ENCODE results near the gene ZBTB16.

The ZBTB16 gene

GRCh38 chr11:114219559-114220349 lies 160.2 kb downstream of the ZBTB16 start:
- FAIRE-seq: no peak

DNA sequence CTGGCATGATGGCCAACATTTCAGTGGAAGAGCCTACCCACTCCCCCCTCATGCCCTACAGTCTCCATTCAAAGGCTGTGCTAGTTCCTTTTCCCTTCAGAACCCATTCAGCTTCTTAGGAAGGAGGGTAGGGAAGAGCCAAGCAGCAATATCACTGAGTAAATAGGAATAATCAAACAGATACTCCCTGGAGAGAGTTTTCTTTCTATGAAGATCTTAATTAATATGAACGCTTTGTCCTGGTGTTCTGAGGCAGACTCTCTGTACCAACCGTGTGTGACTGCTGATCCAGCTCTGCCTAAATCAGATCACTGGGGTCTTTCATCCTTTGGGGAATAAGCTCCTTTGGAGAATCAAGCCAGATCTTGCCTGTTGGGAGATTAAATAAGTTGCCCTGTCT lies 161.5 kb downstream of the ZBTB16 start:
- FAIRE-seq: no peak

- FAIRE-seq: no peak
These were observed 166.2 kb downstream of the ZBTB16 start for GRCh38 chr11:114225661-114226060.

- no peak for FAIRE-seq
These were observed 166.8 kb downstream of the ZBTB16 start for GRCh38 chr11:114226356-114226755.

- FAIRE-seq: no peak
These were observed 169.2 kb downstream of the ZBTB16 start for GRCh38 chr11:114228435-114229411.

DNA sequence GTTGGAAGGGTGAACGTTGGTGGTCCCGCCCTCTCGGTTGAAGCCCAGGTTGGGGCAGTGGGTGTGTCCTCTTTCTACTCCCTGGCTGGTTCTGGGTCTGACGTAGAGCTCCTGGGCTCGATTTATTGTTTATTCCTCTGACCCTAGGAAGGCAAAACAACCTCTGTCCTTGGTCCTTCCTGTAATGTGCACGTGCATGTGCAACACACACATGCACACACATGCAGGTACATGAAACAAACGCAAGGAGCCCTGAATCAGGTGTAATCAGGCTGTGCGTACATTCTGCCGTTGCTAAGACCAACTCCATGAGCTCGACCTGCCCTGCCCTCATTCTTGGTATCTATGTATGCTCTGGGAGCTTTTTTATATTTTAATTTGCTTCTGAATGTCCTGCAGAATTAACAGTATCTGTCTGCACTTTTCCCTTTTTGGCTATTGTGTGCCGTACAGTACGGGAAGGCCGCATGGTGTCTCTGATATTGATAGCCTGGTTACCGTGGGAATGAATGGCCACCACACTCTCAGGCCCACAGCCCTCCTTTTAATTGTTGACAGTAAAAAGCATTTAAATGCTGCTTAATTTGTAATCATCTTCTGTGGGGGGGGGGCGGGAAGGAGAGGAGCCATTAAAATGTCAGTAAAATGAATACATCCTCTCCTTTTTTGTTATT lies 170.7 kb downstream of the ZBTB16 start:
- FAIRE-seq: no peak

DNA sequence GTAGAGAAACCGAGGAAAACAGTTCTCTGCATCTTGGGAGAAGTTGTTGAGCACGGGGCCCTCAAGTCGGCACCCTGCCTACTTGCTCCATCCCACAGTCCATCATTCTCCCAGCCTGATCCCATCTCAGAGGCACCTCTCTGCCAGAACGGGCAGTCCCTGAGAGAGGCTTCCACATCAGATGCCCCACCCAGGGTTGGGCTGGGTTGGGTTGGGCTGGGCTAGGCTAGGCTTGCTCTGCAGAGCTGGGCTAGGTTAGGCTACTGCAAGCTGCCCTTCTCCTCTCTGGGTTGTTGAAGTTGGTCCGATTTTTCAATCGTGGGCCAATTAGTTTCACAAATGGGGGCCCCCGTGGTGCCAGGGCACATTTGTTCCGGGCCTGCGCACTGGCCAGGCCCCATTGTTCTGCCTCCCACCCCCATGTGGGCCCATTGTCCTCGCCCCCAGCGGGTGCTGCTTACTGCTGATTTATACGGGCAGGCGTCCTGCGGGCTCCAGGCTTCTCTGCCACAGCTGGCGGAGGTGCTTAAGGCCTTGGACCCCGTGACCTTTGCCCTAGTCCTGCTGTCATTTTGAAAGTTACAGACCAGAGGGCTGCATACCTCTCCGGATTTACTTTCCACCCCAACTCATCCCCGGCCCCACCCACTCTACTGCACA lies 173.0 kb downstream of the ZBTB16 start:
- FAIRE-seq: no peak

GRCh38 chr11:114233755-114234154 lies 174.2 kb downstream of the ZBTB16 start:
- no peak for FAIRE-seq

DNA sequence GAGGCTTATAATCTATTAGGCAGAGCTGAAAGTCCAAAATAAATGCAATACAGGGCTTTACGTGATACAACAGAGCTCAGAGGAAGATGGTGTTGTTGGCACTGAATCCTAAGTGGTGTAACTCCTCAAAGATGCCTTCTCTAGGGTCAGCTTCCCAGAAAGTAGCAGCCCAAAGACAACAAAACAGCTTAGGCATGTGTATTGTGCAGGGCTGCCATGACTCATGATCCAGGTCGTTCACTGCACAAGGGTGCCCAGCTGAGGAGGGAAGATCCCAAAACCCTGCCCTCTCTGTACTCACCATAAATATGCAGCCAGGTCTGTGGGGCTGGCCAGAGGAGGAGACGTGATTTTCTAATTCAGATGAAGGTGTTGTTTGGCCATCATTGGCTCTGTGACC lies 177.3 kb downstream of the ZBTB16 start:
- FAIRE-seq: no peak

DNA sequence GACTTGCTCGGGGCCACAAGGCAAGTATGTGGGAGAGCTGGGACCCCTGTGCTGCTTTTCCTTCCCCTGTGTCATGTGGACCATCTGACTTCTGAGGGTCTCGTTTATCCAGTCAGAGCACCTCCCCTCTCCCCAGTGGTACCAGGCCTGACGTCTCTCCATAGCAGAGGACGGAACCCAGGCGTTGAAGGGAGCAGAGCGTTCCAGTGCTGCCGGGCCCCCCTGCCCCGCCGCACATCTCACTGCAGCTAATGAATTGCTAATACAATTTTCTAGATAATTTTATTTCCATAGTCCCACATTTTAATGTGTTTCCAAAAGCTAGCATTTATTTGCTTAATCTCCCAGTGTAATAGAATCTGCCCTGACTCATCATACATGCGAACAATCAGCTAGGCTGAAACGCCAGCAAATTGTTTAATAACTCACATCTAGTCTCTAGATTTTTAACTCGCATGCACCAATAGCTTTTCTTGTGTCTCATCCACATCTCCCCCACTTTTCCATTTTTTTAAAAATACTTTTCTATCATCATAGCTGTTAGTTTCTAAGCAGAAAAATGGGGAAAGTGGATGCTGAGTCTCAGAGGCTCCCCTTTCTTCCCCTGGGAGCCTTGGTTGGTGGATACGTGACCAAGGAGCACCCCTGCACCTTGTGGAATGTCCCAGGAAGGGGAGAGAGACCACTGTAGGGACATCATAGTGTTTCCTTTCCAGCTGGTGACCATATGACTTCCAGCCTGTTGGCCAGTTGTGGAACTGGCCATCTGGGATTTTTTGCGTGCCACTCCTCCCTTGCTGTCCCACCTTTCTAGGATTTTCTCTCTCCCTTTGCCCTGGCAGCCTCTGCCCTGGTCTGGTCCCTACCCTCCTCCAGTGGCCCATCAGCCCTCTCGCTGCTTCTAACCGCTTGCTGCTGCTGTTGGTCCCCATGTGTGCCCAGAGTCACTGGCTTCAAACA lies 178.1 kb downstream of the ZBTB16 start:
- FAIRE-seq: no peak

DNA sequence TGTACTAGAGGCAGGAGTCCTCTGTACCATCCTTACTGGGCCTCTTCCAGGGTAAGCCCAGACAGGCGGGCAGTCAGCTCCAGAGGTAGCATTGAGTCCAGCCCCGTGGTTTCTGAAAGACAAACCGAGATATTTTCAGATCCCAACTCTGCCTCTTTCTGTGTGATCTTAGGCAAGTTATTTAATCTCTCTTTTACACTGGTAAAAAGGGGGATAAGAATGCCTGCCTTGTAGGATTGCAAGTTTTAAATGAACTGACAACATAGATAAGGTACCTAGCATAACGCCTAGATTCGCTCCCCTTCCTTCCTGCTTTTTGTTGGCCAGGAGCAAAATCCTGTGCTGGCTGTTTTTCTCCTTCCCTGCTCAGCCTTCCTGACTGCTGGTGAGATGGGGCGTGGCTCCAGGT lies 180.2 kb downstream of the ZBTB16 start:
- FAIRE-seq: no peak

- FAIRE-seq: no peak
These were observed 182.5 kb downstream of the ZBTB16 start for GRCh38 chr11:114242032-114242431.

DNA sequence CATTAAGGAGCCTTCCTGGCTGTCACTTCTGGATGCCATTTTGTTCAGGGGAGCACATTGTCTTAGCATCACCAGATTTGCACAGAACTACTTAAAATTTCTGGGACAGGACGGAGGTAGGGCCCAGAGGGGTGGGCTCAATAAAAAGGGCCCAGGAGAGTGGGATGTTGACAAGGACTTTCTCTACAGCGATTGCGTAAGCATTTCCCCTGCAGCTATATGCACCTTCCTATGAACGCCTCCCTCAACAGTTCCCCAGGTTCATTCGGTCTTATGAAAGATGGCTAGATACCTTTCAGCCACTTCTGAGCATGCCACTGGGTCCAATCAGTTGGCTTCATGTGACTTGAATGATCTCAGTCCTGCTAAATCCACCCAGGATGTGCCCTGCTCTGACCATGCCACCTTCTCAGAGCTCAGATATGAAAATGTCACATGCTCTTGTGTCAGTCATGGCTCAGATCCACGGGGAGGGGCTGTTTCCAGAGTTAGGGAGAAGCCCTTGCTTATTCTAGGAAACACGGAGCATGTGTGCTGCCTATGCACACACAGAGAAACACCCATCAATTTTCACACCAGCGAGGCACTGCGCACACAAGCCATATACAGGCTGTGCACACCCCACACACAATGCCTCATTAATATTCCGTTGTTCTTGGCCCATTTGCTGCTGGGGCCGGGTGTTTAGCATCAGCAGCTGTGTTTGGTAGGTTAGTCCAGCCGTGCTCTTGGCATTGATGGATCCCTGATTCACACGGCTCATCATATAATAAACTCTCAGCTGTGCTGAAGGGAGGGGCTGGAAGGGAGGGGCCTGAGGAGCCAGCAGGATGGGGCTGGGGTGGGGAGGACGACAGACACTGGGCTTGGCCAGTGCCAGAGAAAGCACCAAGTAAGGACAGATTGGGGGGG lies 184.2 kb downstream of the ZBTB16 start:
- FAIRE-seq: no peak

DNA sequence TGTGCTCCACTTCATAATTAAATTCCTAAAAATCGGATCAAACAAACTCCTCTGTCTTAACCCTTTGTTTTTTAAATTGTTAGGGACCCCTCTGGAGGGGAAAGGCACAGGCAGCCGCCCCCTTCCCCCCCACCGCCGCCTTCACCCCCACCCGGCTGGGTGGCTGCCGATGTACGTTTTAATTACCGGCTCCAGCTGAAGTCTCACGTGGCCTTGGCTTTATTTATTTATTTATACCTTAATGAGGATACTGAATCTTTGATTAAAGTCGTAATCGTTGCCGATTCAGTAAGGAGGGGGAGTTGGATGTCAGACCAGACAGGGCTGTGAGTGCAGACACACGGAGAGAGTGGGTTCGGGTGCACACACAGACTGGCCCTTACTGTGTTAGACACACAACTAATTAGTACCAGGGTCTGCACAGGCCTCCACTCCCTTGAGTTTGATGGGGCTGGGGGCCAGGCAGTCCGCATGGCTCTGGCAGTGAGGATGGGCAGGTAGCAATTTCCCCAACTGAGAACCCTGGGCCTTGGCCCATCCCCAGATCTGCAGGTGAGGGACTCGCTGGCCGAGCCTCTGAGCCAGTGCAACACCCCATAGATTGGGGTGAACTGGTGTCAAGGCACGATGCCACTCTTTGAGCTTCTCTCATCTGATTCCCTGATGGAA lies 185.3 kb downstream of the ZBTB16 start:
- FAIRE-seq: no peak

DNA sequence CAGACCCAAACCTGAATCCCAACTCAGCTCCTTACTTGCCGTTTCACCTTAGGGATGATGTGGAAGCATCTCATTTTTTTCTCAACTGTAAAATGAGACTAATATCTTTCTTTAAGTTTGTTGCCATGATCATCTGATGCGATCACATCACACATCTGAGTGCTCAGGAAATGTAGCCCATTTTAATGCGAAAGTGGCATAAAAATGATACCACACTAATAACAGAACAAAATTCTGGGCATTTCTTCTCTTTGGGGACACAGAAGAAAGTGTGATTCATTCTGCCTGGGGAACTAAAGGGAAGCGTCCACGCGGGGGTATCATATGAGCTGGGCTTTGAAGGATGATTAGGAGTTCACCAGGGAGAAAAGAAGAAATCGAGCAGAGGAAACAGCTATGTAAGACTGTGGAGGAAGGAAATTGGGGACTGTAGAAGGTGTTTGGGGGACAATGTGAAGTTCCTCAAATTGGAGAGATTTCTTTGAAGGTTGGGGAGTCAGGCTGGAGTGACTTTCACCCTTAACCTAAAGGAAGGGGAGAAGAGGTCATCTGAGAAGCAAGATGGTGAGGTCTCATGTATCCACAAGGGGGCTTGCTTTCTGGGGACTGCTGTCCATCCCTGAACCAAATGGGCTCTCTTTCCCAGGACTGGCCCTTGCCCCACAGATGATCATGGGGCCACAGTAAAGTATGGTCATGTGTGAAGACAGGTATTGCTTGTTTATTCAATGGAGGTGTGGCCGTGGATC lies 187.0 kb downstream of the ZBTB16 start:
- no peak for FAIRE-seq

- no peak for FAIRE-seq
These were observed 187.7 kb downstream of the ZBTB16 start for GRCh38 chr11:114247070-114247789.

- no peak for FAIRE-seq
These were observed 190.7 kb downstream of the ZBTB16 start for GRCh38 chr11:114250180-114250579.

All from endometrium (tissue), 2 donors.